Esophagus squamous epithelium (tissue), 5 donors: ENCODE data around the gene MFF. TPM values are rescaled to one million over a fixed set of nuclear protein-coding genes. Genes with fewer than 3 reads are reported as not detected.

Source experiments
- DNase-seq: peaks from one replicate; lab custom pipeline; 2025; lab: John Stamatoyannopoulos, UW
- H3K27ac ChIP-seq, 4 donors: fragments of 200-600 bp; sonication (generic); one replicate each; pipeline ENCODE4 v1.5.1; 2016 to 2019; ENCODE audit warnings: mild to moderate bottlenecking in 1 of 4
- H3K27me3 ChIP-seq, 4 donors: fragments of 200-600 bp; sonication (generic); 1 replicate in 3 of 4; 2 replicates in 1 of 4; pipeline versions ENCODE4 v1.5.1 to v1.6.0; 2017 to 2021; ENCODE audit warnings: antibody characterized with exemption in 1 of 4
- H3K36me3 ChIP-seq, 3 donors: fragments of 200-600 bp; sonication (generic); one replicate each; pipeline ENCODE4 v1.5.1; 2016 to 2019
- H3K4me1 ChIP-seq, 3 donors: fragments of 200-600 bp; sonication (generic); one replicate each; pipeline ENCODE4 v1.5.1; 2017 to 2019
- H3K4me3 ChIP-seq, 4 donors: fragments of 200-600 bp; sonication (generic); 1 replicate in 3 of 4; 2 replicates in 1 of 4; pipeline ENCODE4 v1.5.1; 2016 to 2019; ENCODE audit warnings: mild to moderate bottlenecking in 2 of 4, moderate library complexity in 1 of 4
- H3K9me3 ChIP-seq, 3 donors: fragments of 200-600 bp; sonication (generic); one replicate each; pipeline ENCODE4 v1.5.1; 2016 to 2019
- POLR2A ChIP-seq, 4 donors: fragments of 450-650 bp; IDR thresholded peaks; one replicate each; pipeline ENCODE4 v1.6.1; 2017; ENCODE audit warnings: antibody characterized with exemption in 4 of 4, mild to moderate bottlenecking in 4 of 4, moderate library complexity in 3 of 4
- WGBS, 2 donors: methylation state at CpG; one replicate each; pipeline ENCODE4 v1.1.5; 2018; 5-methylcytosine and 5-hydroxymethylcytosine counted together
- intact Hi-C: fragments of 100-400 bp; cut with DNase I; formaldehyde crosslinking; loops from one replicate; pipeline ENCODE4 v1.15.0; 2022
- total RNA-seq, 4 donors: library from RNA; depleted of rRNA; stranded (reverse); fragments of >200 nt; gene quantifications; one replicate each; pipeline ENCODE4 v1.1.0, GENCODE V29; 2016
- TF ChIP-seq, protein P1 (sequence below), 6 experiments: fragments of 450-650 bp in 4 of 6; fragments of 200-600 bp in 2 of 6; sonication (generic) in 2 of 6; IDR thresholded peaks; one replicate each; pipeline ENCODE4 v1.5.1; 2016 to 2019; ENCODE audit warnings: antibody characterized with exemption in 6 of 6, mild to moderate bottlenecking in 4 of 6, moderate library complexity in 4 of 6
- donor health status: DM: yes; HTN: yes; CAD: no.

MFF gene, protein sequence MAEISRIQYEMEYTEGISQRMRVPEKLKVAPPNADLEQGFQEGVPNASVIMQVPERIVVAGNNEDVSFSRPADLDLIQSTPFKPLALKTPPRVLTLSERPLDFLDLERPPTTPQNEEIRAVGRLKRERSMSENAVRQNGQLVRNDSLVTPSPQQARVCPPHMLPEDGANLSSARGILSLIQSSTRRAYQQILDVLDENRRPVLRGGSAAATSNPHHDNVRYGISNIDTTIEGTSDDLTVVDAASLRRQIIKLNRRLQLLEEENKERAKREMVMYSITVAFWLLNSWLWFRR
- total RNA-seq, result 10 to 100 TPM; 66.8 to 91.0 (median 84.8) TPM

DNA sequence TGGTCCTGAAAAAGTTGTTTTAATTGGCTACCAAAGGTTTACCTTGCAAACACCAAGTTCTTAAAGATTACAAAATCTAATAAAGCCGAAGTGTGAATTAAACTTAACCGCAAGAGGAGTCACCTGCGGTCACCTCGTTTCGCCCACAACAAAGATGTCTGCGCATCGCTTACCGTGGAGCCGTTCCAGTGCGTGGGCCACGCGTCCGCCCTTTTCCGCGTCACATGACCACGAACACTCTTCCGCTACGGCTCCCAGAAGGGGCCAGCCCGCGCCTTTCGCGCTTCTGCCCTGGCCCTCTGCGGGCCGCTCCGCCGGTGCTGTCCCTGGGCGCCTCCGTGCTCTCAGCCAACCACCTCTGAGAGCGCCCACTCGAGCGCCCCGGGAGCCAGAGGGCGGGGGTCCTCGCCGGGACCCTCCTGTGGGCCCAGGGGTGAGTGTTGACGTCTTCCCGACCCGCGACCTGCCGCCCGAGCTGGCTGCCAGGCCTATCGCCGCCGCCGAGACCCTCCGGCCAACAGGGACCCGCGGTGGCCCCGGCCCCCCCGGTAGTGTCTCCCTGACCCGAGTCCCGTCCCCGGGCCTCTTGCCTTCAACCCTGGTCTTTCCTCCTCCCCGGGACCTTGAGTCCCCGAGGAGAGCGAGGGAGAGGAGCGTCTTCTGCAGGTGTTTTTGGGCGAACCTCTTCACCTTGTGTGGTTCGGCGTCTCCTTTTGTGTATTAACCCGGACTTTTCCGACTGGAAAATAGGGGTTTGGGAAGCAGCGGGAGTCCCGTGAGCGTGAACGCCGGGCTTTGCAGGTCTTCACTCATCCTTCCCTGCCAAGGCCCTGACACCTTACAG lies at the start of gene MFF:
Gene MFF, plus strand, starts transcription at position 257 of the 844 bp plus-strand sequence. CDS start 5,415 bp downstream, outside the sequence.
- peaks cover 0 to 15% (median 0%) of the 10 kb centered on the region in 3 donors for H3K36me3 ChIP-seq
- H3K27ac ChIP-seq, result peak within 1 kb of the TSS; percentile 90 to 97 (median 92)
- peak within 1 kb of the TSS; percentile 63 to 92 (median 84) for H3K4me3 ChIP-seq
- peak in 3 of 4 donors; percentile 26 to 89 (median 79) for TF ChIP-seq POLR2A (IDR thresholded peaks at IDR 0.05)
- TF ChIP-seq, protein P1, sequence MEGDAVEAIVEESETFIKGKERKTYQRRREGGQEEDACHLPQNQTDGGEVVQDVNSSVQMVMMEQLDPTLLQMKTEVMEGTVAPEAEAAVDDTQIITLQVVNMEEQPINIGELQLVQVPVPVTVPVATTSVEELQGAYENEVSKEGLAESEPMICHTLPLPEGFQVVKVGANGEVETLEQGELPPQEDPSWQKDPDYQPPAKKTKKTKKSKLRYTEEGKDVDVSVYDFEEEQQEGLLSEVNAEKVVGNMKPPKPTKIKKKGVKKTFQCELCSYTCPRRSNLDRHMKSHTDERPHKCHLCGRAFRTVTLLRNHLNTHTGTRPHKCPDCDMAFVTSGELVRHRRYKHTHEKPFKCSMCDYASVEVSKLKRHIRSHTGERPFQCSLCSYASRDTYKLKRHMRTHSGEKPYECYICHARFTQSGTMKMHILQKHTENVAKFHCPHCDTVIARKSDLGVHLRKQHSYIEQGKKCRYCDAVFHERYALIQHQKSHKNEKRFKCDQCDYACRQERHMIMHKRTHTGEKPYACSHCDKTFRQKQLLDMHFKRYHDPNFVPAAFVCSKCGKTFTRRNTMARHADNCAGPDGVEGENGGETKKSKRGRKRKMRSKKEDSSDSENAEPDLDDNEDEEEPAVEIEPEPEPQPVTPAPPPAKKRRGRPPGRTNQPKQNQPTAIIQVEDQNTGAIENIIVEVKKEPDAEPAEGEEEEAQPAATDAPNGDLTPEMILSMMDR (IDR thresholded peaks at IDR 0.05), result peak in 2 of 6 experiments; percentile 8 to 16
- peak; percentile 67 for DNase-seq
- H3K4me1 ChIP-seq, result peaks cover 0 to 31% (median 5%) of the 10 kb centered on the region in 3 donors
- no peaks in the 10 kb centered on the region for H3K27me3 ChIP-seq
- WGBS, 2 donors, result 0% methylated on average over 19 to 25 of the region's 67 CpGs
- intact Hi-C loops, result no loop called here
- H3K9me3 ChIP-seq, result no peaks in the 10 kb centered on the region

DNA sequence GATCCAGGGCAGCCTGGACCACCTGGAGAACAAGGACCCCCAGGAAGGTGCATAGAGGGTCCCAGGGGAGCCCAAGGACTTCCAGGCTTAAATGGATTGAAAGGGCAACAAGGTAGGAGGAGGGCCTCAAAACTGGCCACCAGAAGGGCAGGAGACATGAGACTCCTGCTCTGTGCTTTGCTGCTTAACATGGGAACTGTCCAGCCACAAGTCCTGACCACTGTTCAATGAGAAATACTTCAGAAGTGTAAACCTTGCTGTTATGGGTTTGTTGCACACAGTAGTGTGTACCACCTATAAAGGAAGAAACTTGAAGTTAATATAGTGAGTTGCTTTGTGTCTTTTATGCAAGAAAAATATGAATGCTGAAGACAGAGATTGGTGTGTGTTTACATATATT lies 44.2 kb upstream of the MFF start:
- Histone ChIP-seq H3K27me3 (no peaks in the 10 kb centered on the region), H3K4me3 (no peak overlapping the region), H3K27ac (no peak overlapping the region), H3K4me1 (no peaks in the 10 kb centered on the region), H3K36me3 (no peaks in the 10 kb centered on the region), H3K9me3 (no peaks in the 10 kb centered on the region)
- intact Hi-C loops, result no loop called here
- TF ChIP-seq POLR2A (IDR thresholded peaks at IDR 0.05), result no peak
- TF ChIP-seq, protein P1 (IDR thresholded peaks at IDR 0.05), result no peak
- no peak for DNase-seq

DNA sequence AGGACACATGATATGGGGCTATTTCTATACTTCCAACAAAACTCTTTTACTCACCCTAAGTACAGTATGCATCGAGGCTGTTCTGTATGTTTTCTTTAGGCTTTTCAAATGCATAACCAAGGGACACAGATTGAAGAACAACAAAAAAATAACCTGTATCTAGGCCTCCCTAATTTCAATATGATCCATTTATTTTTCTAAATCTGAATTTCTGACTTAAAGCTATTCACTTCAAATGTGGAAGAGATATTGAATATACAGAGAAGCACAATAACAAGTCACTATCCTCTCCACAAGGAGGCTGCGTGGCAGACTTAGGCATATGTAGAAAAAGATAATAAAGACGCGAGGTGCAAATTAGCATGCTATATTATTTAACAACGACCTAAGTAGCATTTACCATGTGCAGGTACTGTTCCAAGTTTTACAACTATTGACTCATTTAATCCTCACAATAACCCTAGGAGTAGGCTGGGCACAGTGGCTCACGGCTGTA lies 39.3 kb upstream of the MFF start:
- H3K27ac ChIP-seq, result no peak overlapping the region
- H3K4me1 ChIP-seq, result no peaks in the 10 kb centered on the region
- H3K4me3 ChIP-seq, result no peak overlapping the region
- no peak for DNase-seq
- TF ChIP-seq, protein P1 (IDR thresholded peaks at IDR 0.05), result no peak
- no peak for TF ChIP-seq POLR2A (IDR thresholded peaks at IDR 0.05)
- H3K36me3 ChIP-seq, result no peaks in the 10 kb centered on the region
- intact Hi-C loops, result no loop called here
- H3K27me3 ChIP-seq, result no peaks in the 10 kb centered on the region
- 80 to 84% methylated on average over 6 of the region's 6 CpGs for WGBS, 2 donors
- H3K9me3 ChIP-seq, result no peaks in the 10 kb centered on the region

DNA sequence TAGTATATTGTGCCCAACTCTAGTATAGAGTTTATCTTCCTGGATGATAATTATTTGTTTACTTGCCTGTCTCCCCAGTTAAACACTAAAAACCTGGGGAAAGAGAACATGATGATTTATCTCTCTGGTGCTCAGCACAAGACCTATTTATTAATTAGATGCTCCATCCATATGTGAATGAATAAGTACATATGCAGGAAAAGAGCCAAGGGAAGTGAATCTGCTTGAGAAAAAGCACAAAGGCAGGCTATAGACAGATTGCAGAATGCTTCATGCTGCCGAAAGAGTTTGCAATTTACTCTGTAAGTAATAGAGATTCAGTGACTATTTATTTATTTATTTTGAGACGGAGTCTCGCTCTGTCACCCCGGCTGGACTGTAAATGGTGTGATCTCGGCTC lies 37.3 kb upstream of the MFF start:
- WGBS, 2 donors, result 74 to 84% methylated on average over 5 of the region's 5 CpGs
- no peak for DNase-seq
- no peak overlapping the region for H3K4me3 ChIP-seq
- H3K27ac ChIP-seq, result no peak overlapping the region
- no peaks in the 10 kb centered on the region for H3K27me3 ChIP-seq
- no peaks in the 10 kb centered on the region for H3K36me3 ChIP-seq
- no peaks in the 10 kb centered on the region for H3K4me1 ChIP-seq
- H3K9me3 ChIP-seq, result no peaks in the 10 kb centered on the region
- TF ChIP-seq, protein P1 (IDR thresholded peaks at IDR 0.05), result no peak
- intact Hi-C loops, result no loop called here

DNA sequence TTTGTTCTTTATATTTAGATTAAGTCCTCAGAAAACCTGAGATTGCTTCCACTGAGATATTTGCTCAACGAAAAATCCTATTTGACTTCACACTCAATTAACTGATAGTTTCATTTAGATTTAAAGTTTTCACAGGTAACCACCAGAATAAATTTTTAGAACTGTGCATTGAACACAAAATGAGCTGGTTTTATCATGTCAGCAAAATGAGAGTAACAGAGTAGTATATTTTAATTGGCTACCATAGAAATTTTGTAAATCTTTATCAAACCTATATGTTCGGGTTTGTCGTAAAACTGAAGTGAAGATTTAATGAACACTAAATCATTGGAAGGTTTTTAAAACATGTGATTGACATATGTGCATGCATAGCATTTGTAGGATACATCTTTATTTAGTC lies 32.7 kb upstream of the MFF start:
- no peak overlapping the region for H3K4me3 ChIP-seq
- intact Hi-C loops, result no loop called here
- H3K9me3 ChIP-seq, result no peaks in the 10 kb centered on the region
- H3K4me1 ChIP-seq, result no peaks in the 10 kb centered on the region
- H3K36me3 ChIP-seq, result no peaks in the 10 kb centered on the region
- no peak for DNase-seq
- TF ChIP-seq, protein P1 (IDR thresholded peaks at IDR 0.05), result no peak
- TF ChIP-seq POLR2A (IDR thresholded peaks at IDR 0.05), result no peak
- H3K27ac ChIP-seq, result no peak overlapping the region
- 79 to 82% methylated on average over 3 of the region's 3 CpGs for WGBS, 2 donors
- H3K27me3 ChIP-seq, result no peaks in the 10 kb centered on the region
